ENCODE measurements around the gene KRTAP5-9. TPM values are rescaled to one million over a fixed set of nuclear protein-coding genes. Genes with fewer than 3 reads are reported as not detected.

KRTAP5-9 gene
- total RNA-seq (2014; rRNA removed; shearing (Covaris generic); ENCODE audit: low replicate concordance) = not detected in 2 replicates

DNA sequence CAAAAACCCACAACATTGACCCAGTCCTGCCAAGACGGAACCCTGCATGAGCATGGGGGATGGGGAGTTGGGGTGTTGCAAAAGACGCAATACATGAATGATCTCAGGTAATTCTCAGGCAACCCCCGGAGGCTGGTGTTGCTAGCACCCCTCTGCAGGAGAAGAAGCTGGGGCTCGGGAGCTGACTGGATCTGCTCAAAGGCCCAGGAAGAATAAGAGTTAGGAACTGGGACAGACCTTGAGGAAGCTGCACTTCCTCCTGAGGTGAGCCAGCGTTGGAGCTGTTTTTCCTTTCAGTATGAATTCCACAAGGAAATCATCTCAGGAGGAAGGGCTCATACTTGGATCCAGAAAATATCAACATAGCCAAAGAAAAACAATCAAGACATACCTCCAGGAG, at the start of gene KRTAP5-9:
TSS of gene KRTAP5-9 (plus strand) at position 301 of the 400 bp plus-strand sequence. CDS start 238 bp downstream, outside the sequence.
- Histone ChIP-seq H3K4me1 (ENCODE audit: low read length) (no peaks in the 10 kb centered on the region), H3K36me3 (ENCODE audit: insufficient read depth, low read length) (no peaks in the 10 kb centered on the region), H2AFZ (ENCODE audit: low read length) (no peak within 1 kb of the TSS), H3K27me3 (ENCODE audit: low read length) (no peaks in the 10 kb centered on the region), H3K9me3 (ENCODE audit: low read length) (no peaks in the 10 kb centered on the region), H3K9ac (ENCODE audit: low read length) (no peak within 1 kb of the TSS), H3K27ac (ENCODE audit: low read length) (no peak within 1 kb of the TSS), H3K4me2 (ENCODE audit: low read depth, low read length, poor library complexity, severe bottlenecking) (no peak within 1 kb of the TSS), H3K79me2 (ENCODE audit: low read length) (no peaks in the 10 kb centered on the region), H3K9me2 (replicated peaks; ENCODE audit: insufficient read depth, low read length) (no peaks in the 10 kb centered on the region), H3K4me3 (ENCODE audit: low read length) (no peak within 1 kb of the TSS), H4K20me1 (ENCODE audit: insufficient read depth, low read depth, low read length) (no peaks in the 10 kb centered on the region)
- DNase-seq = no peak

DNA sequence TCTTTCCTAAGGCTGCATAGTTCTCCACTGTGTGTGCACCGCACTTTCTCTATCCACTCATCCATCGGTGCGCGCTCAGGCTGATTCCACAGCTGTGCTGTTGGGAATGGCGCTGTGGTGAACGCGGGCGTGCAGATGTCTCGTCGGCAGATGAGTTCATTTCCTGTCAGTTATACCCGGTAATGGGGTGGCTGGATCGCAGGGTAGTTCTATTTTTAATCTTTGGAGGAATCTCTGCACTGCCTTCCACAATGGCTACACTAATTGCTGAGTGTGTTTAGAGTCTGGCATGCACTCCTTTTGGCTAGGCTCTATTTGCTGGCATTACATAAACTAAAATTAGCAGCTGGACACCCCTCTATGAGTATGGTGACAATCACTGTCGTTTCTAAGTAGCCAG, 49.1 kb upstream of the KRTAP5-9 start:
- DNase-seq = no peak
- no peaks in the 10 kb centered on the region for H3K79me2 ChIP-seq (ENCODE audit: low read length)
- H3K9me2 ChIP-seq (replicated peaks; ENCODE audit: insufficient read depth, low read length) = no peaks in the 10 kb centered on the region
- no peak overlapping the region for H2AFZ ChIP-seq (ENCODE audit: low read length)
- H3K27ac ChIP-seq (ENCODE audit: low read length) = no peak overlapping the region
- no peak overlapping the region for H3K4me3 ChIP-seq (ENCODE audit: low read length)
- no peaks in the 10 kb centered on the region for H3K4me1 ChIP-seq (ENCODE audit: low read length)
- H3K36me3 ChIP-seq (ENCODE audit: insufficient read depth, low read length) = peaks cover 12% of the 10 kb centered on the region; the same call in 1 of the 2 replicates
- H3K27me3 ChIP-seq (ENCODE audit: low read length) = no peaks in the 10 kb centered on the region
- no peak overlapping the region for H3K9ac ChIP-seq (ENCODE audit: low read length)
- no peak overlapping the region for H3K4me2 ChIP-seq (ENCODE audit: low read depth, low read length, poor library complexity, severe bottlenecking)
- H4K20me1 ChIP-seq (ENCODE audit: insufficient read depth, low read depth, low read length) = no peaks in the 10 kb centered on the region
- no peaks in the 10 kb centered on the region for H3K9me3 ChIP-seq (ENCODE audit: low read length)

DNA sequence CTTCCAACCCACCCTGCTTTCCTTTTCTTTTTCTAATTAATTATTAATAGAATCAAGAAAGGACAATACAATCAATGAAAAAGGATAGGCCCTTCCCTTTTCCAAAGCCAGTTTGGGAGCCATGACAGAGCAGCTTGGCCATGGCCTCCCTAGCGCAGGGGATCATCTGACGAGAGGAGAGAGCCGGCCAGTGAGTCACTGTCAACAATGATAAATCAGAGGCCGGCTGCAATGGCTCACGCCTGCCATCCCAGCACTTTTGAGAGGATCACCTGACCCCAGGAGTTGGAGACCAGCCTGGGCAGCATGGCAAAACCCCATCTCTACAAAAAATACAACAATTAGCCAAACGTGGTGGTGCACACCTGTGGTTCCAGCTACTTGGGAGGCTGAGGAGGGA, 48.7 kb upstream of the KRTAP5-9 start:
- no peak overlapping the region for H3K27ac ChIP-seq (ENCODE audit: low read length)
- no peaks in the 10 kb centered on the region for H3K27me3 ChIP-seq (ENCODE audit: low read length)
- H3K4me3 ChIP-seq (ENCODE audit: low read length) = no peak overlapping the region
- H3K79me2 ChIP-seq (ENCODE audit: low read length) = no peaks in the 10 kb centered on the region
- H3K4me1 ChIP-seq (ENCODE audit: low read length) = no peaks in the 10 kb centered on the region
- no peak overlapping the region for H2AFZ ChIP-seq (ENCODE audit: low read length)
- H3K9me2 ChIP-seq (replicated peaks; ENCODE audit: insufficient read depth, low read length) = no peaks in the 10 kb centered on the region
- H4K20me1 ChIP-seq (ENCODE audit: insufficient read depth, low read depth, low read length) = no peaks in the 10 kb centered on the region
- DNase-seq = no peak
- no peak overlapping the region for H3K4me2 ChIP-seq (ENCODE audit: low read depth, low read length, poor library complexity, severe bottlenecking)
- peaks cover 12% of the 10 kb centered on the region; the same call in 1 of the 2 replicates for H3K36me3 ChIP-seq (ENCODE audit: insufficient read depth, low read length)
- H3K9ac ChIP-seq (ENCODE audit: low read length) = no peak overlapping the region
- H3K9me3 ChIP-seq (ENCODE audit: low read length) = no peaks in the 10 kb centered on the region

DNA sequence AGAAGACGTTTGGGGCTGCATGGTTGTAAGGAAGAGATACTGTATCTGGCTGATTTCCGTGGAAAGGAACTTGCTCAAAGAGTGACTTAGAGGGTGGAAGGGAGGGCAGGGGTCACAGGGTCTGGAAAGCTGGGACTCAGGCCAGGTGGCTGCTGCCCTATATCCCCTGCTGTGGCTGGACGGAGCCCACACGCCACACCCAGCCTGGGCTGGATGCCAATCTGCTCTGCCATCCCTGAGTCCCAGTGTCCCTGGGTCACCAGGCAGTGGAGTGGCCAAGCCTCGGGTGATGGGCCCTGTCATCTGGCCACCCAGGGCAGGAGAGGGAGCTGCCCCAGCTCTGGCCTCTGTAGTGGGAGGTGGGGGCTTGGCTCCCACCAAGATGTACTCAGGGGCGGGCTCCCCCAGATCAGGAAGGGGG, 47.6 kb upstream of the KRTAP5-9 start:
- Histone ChIP-seq H3K36me3 (ENCODE audit: insufficient read depth, low read length) (peaks cover 12% of the 10 kb centered on the region; the same call in 1 of the 2 replicates), H3K9ac (ENCODE audit: low read length) (no peak overlapping the region), H3K27ac (ENCODE audit: low read length) (no peak overlapping the region), H3K4me2 (ENCODE audit: low read depth, low read length, poor library complexity, severe bottlenecking) (no peak overlapping the region), H3K27me3 (ENCODE audit: low read length) (no peaks in the 10 kb centered on the region), H2AFZ (ENCODE audit: low read length) (no peak overlapping the region), H3K79me2 (ENCODE audit: low read length) (no peaks in the 10 kb centered on the region), H3K9me2 (replicated peaks; ENCODE audit: insufficient read depth, low read length) (no peaks in the 10 kb centered on the region), H3K9me3 (ENCODE audit: low read length) (no peaks in the 10 kb centered on the region), H4K20me1 (ENCODE audit: insufficient read depth, low read depth, low read length) (no peaks in the 10 kb centered on the region), H3K4me1 (ENCODE audit: low read length) (no peaks in the 10 kb centered on the region), H3K4me3 (ENCODE audit: low read length) (no peak overlapping the region)
- DNase-seq = no peak

DNA sequence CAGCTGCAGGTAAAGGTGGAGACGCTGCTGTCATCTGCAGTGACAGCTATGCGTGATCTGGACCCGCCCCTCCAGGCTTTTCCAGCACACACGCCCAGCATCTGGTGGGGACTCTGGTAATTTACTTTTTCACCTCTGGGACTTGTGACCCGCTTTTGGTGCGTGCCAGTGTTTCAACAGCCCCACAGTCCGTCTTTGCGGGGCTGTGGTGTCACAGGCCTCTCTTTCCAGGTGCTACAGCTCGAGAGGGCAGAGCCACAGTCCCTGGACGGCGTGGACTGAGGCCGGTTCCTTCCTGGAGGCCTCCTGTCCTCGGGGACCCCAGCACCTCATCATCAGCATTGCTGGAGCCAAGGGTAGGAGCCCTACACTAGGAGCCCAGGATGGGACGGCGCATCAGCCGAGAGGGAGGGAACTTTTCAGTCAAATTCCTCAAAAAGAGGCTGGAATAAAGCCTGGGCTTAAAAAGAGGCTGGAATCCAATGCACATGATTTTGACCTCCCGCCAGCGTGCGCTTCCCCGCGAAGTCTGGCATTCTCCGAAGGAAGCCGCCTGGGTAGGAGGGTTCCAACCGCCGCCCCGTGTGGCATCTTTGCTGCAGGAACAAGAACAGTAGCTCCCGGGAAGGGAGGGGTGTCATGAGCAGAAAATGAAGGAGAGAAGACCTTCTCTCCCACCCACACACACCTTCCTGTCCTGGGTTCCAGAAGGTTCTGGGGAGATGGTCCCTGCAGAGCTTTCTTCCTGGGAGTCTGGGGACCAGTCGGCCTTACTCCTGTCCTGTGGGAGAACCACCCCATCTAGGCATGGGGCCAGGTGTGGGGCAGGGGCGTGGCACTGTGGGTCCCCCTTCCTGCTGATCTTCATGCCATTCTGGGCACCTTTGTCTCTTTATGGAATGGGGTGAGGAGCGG, 46.9 kb upstream of the KRTAP5-9 start:
- no peak for DNase-seq
- H3K4me2 ChIP-seq (ENCODE audit: low read depth, low read length, poor library complexity, severe bottlenecking) = no peak overlapping the region
- H3K36me3 ChIP-seq (ENCODE audit: insufficient read depth, low read length) = peaks cover 12% of the 10 kb centered on the region; the same call in 1 of the 2 replicates
- H2AFZ ChIP-seq (ENCODE audit: low read length) = no peak overlapping the region
- no peaks in the 10 kb centered on the region for H3K9me2 ChIP-seq (replicated peaks; ENCODE audit: insufficient read depth, low read length)
- no peaks in the 10 kb centered on the region for H3K9me3 ChIP-seq (ENCODE audit: low read length)
- no peak overlapping the region for H3K27ac ChIP-seq (ENCODE audit: low read length)
- H3K9ac ChIP-seq (ENCODE audit: low read length) = no peak overlapping the region
- H3K4me1 ChIP-seq (ENCODE audit: low read length) = no peaks in the 10 kb centered on the region
- H4K20me1 ChIP-seq (ENCODE audit: insufficient read depth, low read depth, low read length) = no peaks in the 10 kb centered on the region
- no peaks in the 10 kb centered on the region for H3K27me3 ChIP-seq (ENCODE audit: low read length)
- H3K4me3 ChIP-seq (ENCODE audit: low read length) = no peak overlapping the region
- no peaks in the 10 kb centered on the region for H3K79me2 ChIP-seq (ENCODE audit: low read length)

GRCh38 chr11:71502026-71502425, 46.2 kb upstream of the KRTAP5-9 start:
- no peaks in the 10 kb centered on the region for H4K20me1 ChIP-seq (ENCODE audit: insufficient read depth, low read depth, low read length)
- no peaks in the 10 kb centered on the region for H3K9me2 ChIP-seq (replicated peaks; ENCODE audit: insufficient read depth, low read length)
- no peak for DNase-seq
- H3K27me3 ChIP-seq (ENCODE audit: low read length) = no peaks in the 10 kb centered on the region
- no peak overlapping the region for H3K27ac ChIP-seq (ENCODE audit: low read length)
- H2AFZ ChIP-seq (ENCODE audit: low read length) = no peak overlapping the region
- H3K79me2 ChIP-seq (ENCODE audit: low read length) = no peaks in the 10 kb centered on the region
- H3K9ac ChIP-seq (ENCODE audit: low read length) = no peak overlapping the region
- no peak overlapping the region for H3K4me2 ChIP-seq (ENCODE audit: low read depth, low read length, poor library complexity, severe bottlenecking)
- H3K4me1 ChIP-seq (ENCODE audit: low read length) = no peaks in the 10 kb centered on the region
- no peaks in the 10 kb centered on the region for H3K9me3 ChIP-seq (ENCODE audit: low read length)
- H3K4me3 ChIP-seq (ENCODE audit: low read length) = no peak overlapping the region
- peaks cover 12% of the 10 kb centered on the region; the same call in 1 of the 2 replicates for H3K36me3 ChIP-seq (ENCODE audit: insufficient read depth, low read length)

DNA sequence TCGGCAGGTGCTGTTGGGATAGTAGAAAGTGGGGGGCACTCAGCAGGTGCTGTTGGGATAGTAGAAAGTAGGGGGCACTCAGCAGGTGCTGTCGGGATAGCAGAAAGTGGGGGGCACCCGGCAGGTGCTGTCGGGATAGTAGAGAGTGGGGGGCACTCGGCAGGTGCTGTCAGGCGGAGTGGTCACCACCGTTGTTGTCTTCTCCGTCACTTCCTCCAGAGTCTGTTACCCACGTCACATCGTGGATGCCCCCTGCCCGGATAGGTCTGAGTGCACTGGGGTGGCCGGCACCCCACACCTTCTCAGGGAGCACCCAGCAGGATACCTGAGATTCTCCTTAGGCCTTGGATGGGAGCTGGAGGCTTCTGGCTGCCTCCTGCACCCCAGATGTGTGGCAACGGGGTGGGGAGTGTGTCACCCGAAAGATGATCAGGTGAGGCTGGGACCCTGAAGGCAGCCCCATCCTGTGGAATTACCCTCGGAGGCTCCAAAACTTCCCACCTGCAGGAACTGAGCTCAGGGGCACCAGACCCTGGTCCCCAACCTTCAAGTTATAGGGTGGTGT, 45.3 kb upstream of the KRTAP5-9 start:
- Histone ChIP-seq H3K79me2 (ENCODE audit: low read length) (no peaks in the 10 kb centered on the region), H3K4me3 (ENCODE audit: low read length) (no peak overlapping the region), H3K9me2 (replicated peaks; ENCODE audit: insufficient read depth, low read length) (no peaks in the 10 kb centered on the region), H3K9ac (ENCODE audit: low read length) (no peak overlapping the region), H3K36me3 (ENCODE audit: insufficient read depth, low read length) (peaks cover 12% of the 10 kb centered on the region; the same call in 1 of the 2 replicates), H2AFZ (ENCODE audit: low read length) (no peak overlapping the region), H3K27me3 (ENCODE audit: low read length) (no peaks in the 10 kb centered on the region), H3K4me2 (ENCODE audit: low read depth, low read length, poor library complexity, severe bottlenecking) (no peak overlapping the region), H3K9me3 (ENCODE audit: low read length) (no peaks in the 10 kb centered on the region), H4K20me1 (ENCODE audit: insufficient read depth, low read depth, low read length) (no peaks in the 10 kb centered on the region), H3K27ac (ENCODE audit: low read length) (no peak overlapping the region), H3K4me1 (ENCODE audit: low read length) (no peaks in the 10 kb centered on the region)
- DNase-seq = no peak

- no peaks in the 10 kb centered on the region for H3K4me1 ChIP-seq (ENCODE audit: low read length)
- no peaks in the 10 kb centered on the region for H3K9me2 ChIP-seq (replicated peaks; ENCODE audit: insufficient read depth, low read length)
- DNase-seq = no peak
- 0 out of 2 replicates have a peak, but pooled peaks cover 5% of the 10 kb centered on the region for H3K9me3 ChIP-seq (ENCODE audit: low read length)
- no peaks in the 10 kb centered on the region for H3K79me2 ChIP-seq (ENCODE audit: low read length)
- H3K36me3 ChIP-seq (ENCODE audit: insufficient read depth, low read length) = no peaks in the 10 kb centered on the region
- H3K4me3 ChIP-seq (ENCODE audit: low read length) = no peak overlapping the region
- no peak overlapping the region for H2AFZ ChIP-seq (ENCODE audit: low read length)
- no peak overlapping the region for H3K9ac ChIP-seq (ENCODE audit: low read length)
- H3K27ac ChIP-seq (ENCODE audit: low read length) = no peak overlapping the region
- no peaks in the 10 kb centered on the region for H3K27me3 ChIP-seq (ENCODE audit: low read length)
- no peaks in the 10 kb centered on the region for H4K20me1 ChIP-seq (ENCODE audit: insufficient read depth, low read depth, low read length)
- H3K4me2 ChIP-seq (ENCODE audit: low read depth, low read length, poor library complexity, severe bottlenecking) = no peak overlapping the region
Observed at GRCh38 chr11:71504531-71504930, 43.7 kb upstream of the KRTAP5-9 start.

Data from Karpas-422 (cell line).